GM21717 (cell line): ENCODE data around the gene TMEM125.

Experiments used
- ATAC-seq: cut with Tn5 transposase; IDR thresholded peaks from one replicate; pipeline ENCODE4 v1.9.1; 2021; ENCODE audit warnings: mild to moderate bottlenecking, moderate library complexity; ENCODE audit not compliant: unreplicated experiment

The TMEM125 gene

GRCh38 chr1:43307458-43308158 is 37.8 kb downstream of the TMEM125 start:
- no peak for ATAC-seq

DNA sequence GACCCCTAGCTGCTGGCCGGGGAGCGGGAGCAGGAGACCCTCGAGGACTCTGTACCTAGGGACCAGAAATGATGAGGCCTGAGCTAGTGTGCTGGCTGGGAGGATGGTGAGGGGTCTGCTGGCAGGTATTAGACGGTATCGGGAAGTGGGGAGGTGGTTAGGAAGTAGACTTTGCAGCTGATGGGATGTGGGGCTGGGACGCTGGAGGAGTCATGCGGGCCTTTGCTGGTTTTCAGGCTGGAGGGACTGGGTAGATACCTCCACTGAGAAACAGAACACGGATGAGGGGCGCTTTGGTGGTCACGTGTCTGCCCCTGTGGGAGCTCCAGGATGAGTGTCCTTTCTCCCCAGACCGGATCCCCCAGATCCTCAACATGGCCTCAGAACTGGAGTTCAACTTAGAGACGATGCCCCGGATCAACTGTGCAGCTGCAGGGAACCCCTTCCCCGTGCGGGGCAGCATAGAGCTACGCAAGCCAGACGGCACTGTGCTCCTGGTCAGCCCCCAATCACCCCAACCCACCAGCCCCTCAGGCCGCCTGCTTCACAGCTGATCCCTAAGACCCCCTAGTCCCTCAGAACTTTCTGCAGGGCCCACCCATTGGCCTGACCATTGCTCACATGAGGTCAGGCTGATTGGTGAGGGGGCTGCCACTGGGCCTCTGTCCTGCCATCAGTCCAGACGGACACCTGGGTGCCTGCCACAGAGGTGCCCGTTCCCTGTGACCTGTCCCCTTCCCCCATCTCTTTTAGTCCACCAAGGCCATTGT is 39.0 kb downstream of the TMEM125 start:
- no peak for ATAC-seq

DNA sequence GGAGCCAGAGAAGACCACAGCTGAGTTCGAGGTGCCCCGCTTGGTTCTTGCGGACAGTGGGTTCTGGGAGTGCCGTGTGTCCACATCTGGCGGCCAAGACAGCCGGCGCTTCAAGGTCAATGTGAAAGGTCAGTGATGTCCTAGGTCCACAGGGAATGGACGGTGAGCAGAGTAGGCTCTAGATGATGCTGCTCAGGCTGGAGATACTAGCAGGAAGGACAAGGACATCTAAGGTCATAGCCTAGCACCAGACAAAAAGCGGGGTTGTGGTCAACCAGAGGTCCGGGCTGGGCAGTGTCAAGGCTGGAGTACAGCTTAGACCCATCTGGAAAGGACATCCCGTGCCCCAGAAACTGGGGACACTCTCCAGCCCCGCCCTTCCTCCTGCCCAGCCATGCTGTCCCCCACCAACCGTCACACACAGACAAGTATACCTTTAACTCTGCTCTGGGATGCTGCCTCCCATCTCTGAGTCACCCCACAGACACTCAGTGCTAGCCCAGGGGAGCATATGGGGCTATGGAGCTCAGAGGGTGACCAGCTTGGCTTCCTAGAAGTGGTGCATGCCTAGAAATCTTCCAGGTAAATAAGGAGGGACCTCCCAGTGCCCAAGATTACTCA is 39.7 kb downstream of the TMEM125 start:
- ATAC-seq, result no peak

GRCh38 chr1:43311521-43311920 is 41.7 kb downstream of the TMEM125 start:
- ATAC-seq, result no peak

GRCh38 chr1:43312212-43312623 is 42.4 kb downstream of the TMEM125 start:
- ATAC-seq, result no peak

- ATAC-seq, result no peak
Measured at GRCh38 chr1:43312663-43313515, 43.1 kb downstream of the TMEM125 start.

DNA sequence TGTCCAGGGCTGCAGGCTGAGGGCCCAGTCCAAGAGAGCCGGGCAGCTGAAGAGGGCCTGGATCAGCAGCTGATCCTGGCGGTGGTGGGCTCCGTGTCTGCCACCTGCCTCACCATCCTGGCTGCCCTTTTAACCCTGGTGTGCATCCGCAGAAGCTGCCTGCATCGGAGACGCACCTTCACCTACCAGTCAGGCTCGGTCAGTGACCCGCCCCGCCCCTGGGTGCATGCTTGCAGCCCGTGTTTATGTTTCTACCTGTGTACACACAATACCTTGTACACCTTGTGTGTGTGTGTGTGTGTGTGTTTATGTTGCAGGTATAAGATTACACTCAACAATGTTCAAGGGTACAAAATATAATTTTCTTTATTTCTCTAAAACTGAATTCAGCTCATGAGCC is 44.0 kb downstream of the TMEM125 start:
- ATAC-seq, result no peak

GRCh38 chr1:43314233-43314632 is 44.5 kb downstream of the TMEM125 start:
- no peak for ATAC-seq

DNA sequence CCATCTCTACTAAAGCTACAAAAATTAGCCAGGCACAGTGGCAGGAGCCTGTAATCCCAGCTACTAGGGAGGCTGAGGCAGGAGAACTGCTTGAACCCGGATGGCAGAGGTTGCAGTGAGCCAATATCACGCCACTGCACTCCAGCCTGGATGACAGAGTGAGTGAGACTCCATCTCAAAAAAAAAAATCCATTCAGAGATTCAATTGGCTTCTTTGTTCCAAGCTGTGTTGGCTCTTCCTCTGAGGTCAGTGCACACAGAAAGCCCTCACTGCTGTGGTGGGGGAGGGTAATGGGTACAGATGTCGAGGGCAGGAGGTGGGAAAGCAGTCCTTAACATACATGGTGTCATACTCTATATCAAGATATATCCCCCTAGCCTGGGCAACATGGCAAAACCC is 45.7 kb downstream of the TMEM125 start:
- no peak for ATAC-seq

DNA sequence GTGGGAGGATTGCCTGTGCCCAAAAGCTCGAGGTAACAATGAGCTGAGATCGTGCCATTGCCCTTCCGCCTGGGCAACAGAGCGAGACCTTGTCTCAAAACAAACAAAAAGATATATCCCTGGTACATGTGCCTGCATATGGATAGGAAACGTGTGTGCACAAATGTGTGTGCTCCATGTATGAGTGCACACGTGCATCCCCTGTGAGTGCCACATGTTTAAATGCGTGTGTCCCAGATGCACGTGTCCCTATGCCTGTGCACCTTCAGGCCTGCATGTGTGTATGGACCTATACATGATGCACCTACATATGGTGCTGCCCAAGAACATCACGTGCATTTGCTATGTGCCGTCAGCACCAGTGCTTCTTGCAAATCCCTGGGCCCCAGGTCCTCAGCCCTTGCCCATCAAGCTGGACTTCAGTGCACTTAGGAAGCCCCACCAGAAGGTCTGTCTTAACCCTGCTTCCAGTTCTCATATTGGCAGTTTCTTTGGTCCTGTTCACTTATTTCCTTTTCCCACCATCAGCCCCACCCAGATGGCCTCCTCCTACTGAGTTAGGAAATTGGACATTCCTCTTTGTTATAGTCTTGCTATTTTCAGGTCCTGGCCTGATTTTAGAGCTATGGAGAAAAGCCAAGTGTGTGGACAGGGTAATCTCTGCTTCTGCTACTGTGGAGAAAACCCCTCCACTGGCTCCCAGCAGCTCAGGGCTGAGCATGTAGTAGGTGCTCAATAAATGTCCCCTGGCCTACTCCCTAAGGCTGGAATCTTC is 46.4 kb downstream of the TMEM125 start:
- no peak for ATAC-seq

DNA sequence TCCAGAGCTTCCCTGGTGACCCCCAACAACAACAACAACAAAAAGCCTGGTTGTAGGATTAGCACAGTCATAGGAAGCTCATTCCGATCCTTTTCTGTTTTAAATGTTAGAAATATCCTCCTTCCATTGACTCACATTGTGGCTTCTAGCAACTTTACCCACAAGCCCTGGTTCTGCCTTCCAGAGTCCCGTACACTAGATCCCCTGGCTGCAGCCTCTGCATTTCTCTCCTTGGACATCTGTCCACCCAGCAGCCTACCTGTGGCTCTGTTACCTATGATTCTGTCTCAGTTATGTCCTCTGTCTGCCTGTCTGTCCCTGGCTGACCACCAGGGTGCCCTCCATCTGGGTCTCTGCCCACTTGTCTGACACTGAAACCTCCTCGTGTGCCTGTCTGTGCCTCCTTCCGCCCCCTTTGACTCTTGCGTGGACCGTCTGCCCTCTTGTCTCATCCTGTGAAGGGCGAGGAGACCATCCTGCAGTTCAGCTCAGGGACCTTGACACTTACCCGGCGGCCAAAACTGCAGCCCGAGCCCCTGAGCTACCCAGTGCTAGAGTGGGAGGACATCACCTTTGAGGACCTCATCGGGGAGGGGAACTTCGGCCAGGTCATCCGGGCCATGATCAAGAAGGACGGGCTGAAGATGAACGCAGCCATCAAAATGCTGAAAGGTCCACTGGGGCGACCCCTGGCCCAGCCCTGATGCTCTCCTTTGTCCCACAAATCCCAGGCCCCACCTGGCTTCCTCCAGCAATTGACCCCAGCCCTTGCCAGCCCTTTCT is 47.1 kb downstream of the TMEM125 start:
- ATAC-seq, result no peak

DNA sequence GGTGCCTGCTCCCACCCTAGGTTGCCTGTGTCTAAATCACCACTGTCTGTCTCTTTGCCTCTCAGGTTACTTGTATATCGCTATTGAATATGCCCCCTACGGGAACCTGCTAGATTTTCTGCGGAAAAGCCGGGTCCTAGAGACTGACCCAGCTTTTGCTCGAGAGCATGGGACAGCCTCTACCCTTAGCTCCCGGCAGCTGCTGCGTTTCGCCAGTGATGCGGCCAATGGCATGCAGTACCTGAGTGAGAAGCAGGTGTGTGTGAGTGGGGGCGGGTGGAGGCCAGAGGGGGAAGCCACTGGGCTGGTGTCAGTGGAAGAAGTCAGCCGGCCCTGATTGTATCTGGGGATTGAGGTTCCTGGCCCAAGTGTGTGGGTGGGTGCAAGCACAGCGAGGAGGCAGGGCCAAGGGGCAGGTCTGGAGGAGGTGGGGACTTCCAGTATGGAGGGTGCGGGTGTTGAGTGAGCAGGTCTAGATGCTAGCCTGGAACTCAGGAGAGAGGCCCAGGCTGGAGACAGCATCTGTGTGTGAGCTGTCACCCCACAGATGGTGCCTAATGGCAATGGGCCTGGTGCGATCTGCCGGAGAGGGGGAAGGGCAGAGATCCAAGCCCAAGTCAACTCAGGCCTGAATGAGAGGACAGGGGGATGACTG is 48.2 kb downstream of the TMEM125 start:
- ATAC-seq, result no peak

- no peak for ATAC-seq
Measured at GRCh38 chr1:43318831-43319230, 49.0 kb downstream of the TMEM125 start.

GRCh38 chr1:43319288-43319687 is 49.5 kb downstream of the TMEM125 start:
- ATAC-seq, result no peak

- ATAC-seq, result no peak
Measured at GRCh38 chr1:43319766-43320165, 50.0 kb downstream of the TMEM125 start.

- no peak for ATAC-seq
Measured at GRCh38 chr1:43321331-43321891, 51.6 kb downstream of the TMEM125 start.

- ATAC-seq, result no peak
Measured at GRCh38 chr1:43322506-43322905, 52.7 kb downstream of the TMEM125 start.
